A549 (cell line): Measurements from ENCODE around the gene ANK2.

Experiments
- CHD2 ChIP-seq: fragments of 150-350 bp; IDR thresholded peaks from 2 replicates; pipeline ENCODE4 v1.6.1; 2014; ENCODE audit warnings: low read length; ENCODE audit not compliant: partially characterized antibody
- CTCF ChIP-seq: fragments of >200 bp; sonication (Bioruptor Twin); formaldehyde crosslinking; IDR thresholded peaks from 3 replicates; pipeline ENCODE4 v1.5.1; 2016
- ELK1 ChIP-seq: fragments of 150-350 bp; IDR thresholded peaks from 2 replicates; pipeline ENCODE4 v1.6.1; 2014; ENCODE audit warnings: low read depth, mild to moderate bottlenecking, low read length
- KDM1A ChIP-seq: fragments of 200-600 bp; sonication (generic); IDR thresholded peaks from 2 replicates; pipeline ENCODE4 v1.6.1; 2016; ENCODE audit warnings: low read depth, mild to moderate bottlenecking
- POLR2A ChIP-seq: IDR thresholded peaks from 2 replicates; pipeline ENCODE4 v1.6.1; 2012; ENCODE audit warnings: mild to moderate bottlenecking, low read length
- SMC3 ChIP-seq: fragments of >200 bp; sonication (Bioruptor Twin); formaldehyde crosslinking; IDR thresholded peaks from 3 replicates; pipeline ENCODE4 v1.6.1; 2018; ENCODE audit warnings: inconsistent platforms

- TF ChIP-seq CHD2 = no peak
- no peak for TF ChIP-seq KDM1A
- no peak for TF ChIP-seq POLR2A
- TF ChIP-seq CTCF = no peak
- TF ChIP-seq SMC3 = no peak
- TF ChIP-seq ELK1 = no peak
Measured at GRCh38 chr4:113094331-113094730, 44.9 kb downstream of the ANK2 start.
